Retinal pigment epithelial cell (primary cell): ENCODE measurements around the gene WIF1.

Source experiments
- DNase-seq: peaks from one replicate; pipeline ENCODE4 v3.0.0-alpha.2; 2010; ENCODE audit warnings: low read depth
- H3K4me3 ChIP-seq: 2 replicates; pipeline ENCODE4 v1.5.1; 2011; ENCODE audit warnings: mild to moderate bottlenecking, low read length, control low read depth, moderate library complexity
- CTCF ChIP-seq: conservative IDR thresholded peaks from 2 replicates; pipeline ENCODE4 v1.5.1; 2011; ENCODE audit warnings: low read depth, low read length, control low read depth, inconsistent platforms

Gene WIF1

GRCh38 chr12:65121049-65121955 is at the start of gene WIF1:
WIF1 (minus strand) TSS chr12:65121305; CDS start chr12:65121191, 114 bp downstream.
- DNase-seq = no peak
- H3K4me3 ChIP-seq = peak within 1 kb of the TSS; percentile 20
- peak; percentile 45 for TF ChIP-seq CTCF

DNA sequence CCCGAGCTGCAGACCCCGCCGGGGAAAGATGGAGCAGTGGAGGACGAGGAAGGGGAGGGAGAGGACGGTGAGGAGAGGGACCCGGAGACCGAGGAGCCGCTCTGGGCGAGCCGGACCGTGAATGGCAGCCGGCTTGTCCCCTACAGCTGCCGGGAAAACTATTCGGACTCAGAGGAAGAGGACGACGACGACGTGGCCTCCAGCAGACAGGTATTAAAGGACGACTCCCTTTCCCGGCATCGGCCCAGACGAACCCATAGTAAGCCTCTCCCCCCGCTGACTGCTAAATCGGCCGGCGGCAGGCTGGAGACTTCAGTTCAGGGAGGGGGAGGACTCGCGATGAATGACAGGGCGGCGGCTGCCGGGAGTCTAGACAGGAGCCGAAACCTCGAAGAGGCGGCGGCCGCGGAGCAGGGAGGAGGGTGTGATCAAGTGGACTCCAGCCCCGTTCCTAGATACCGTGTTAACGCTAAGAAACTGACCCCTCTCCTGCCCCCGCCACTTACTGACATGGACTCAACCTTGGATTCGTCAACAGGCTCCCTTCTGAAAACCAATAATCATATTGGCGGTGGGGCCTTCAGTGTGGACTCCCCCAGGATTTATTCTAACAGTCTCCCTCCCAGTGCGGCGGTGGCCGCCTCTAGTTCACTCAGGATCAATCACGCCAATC is 49.2 kb upstream of the WIF1 start:
- DNase-seq = no peak
- peak overlapping the region; percentile 70 for H3K4me3 ChIP-seq
- no peak for TF ChIP-seq CTCF

DNA sequence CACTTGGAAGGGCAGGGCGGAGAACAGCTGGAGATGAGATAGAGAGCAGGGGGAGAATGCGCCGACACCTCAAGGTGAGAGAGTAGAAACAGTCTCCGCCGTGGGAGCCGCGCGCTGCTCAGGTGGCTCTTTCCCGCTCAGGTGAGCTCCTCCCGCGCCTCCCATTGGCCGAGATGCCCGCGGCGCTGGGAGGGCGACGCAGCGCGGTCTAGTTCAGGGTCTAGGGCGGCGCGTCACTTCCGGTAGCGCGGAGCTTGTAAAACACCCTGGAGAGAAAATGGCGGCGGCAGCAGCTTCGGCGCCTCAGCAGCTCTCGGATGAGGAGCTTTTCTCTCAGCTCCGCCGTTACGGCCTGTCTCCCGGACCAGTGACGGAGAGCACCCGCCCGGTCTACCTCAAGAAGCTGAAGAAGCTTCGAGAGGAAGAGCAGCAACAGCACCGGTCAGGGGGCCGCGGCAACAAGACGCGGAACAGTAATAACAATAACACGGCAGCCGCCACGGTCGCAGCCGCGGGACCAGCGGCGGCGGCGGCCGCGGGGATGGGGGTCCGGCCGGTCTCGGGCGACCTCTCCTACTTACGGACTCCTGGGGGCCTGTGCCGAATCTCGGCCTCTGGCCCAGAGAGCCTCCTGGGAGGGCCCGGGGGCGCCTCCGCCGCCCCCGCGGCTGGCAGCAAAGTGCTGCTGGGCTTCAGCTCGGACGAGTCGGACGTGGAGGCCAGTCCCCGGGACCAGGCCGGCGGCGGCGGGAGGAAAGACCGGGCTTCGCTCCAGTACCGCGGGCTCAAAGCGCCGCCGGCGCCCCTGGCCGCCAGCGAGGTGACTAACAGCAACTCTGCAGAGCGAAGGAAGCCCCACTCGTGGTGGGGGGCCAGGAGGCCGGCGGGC is 48.5 kb upstream of the WIF1 start, which contains the start of gene LEMD3:
Gene LEMD3 (plus strand): TSS at position 264 of the 889 bp plus-strand sequence. CDS start 14 bp downstream, at position 278.
- peak within 1 kb of the TSS; percentile 70 for H3K4me3 ChIP-seq
- peak; percentile 70 for DNase-seq

GRCh38 chr12:65168681-65169319 is 47.7 kb upstream of the WIF1 start:
- no peak for DNase-seq
- peak overlapping the region; percentile 70 for H3K4me3 ChIP-seq
- no peak for TF ChIP-seq CTCF

More for the DNA sequence above, 48.5 kb upstream of the WIF1 start, which contains the start of gene LEMD3:
- TF ChIP-seq CTCF = peak; percentile 6

GRCh38 chr12:65164774-65165173 is 43.7 kb upstream of the WIF1 start:
- DNase-seq = no peak
- H3K4me3 ChIP-seq = no peak overlapping the region
- no peak for TF ChIP-seq CTCF

- no peak for TF ChIP-seq CTCF
- no peak for DNase-seq
- H3K4me3 ChIP-seq = no peak overlapping the region
Observed at GRCh38 chr12:65164244-65164643, 43.1 kb upstream of the WIF1 start.
